NCI-H1436 treated with DMSO at 0.1 percent for 48 hours (cell line): Measurements from ENCODE around the gene CLEC16A.

ENCODE experiments used
- DNase-seq: peaks from one replicate; lab custom pipeline; 2025; lab: John Stamatoyannopoulos, UW

CLEC16A gene

GRCh38 chr16:11038777-11039176 lies 94.4 kb downstream of the CLEC16A start:
- no peak for DNase-seq

- no peak for DNase-seq
Observed at GRCh38 chr16:11039726-11040125, 95.4 kb downstream of the CLEC16A start.

- no peak for DNase-seq
Observed at GRCh38 chr16:11042191-11042590, 97.8 kb downstream of the CLEC16A start.

- no peak for DNase-seq
Observed at GRCh38 chr16:11045441-11045840, 101.1 kb downstream of the CLEC16A start.

- no peak for DNase-seq
Observed at GRCh38 chr16:11045846-11046245, 101.5 kb downstream of the CLEC16A start.

GRCh38 chr16:11046382-11046931 lies 102.1 kb downstream of the CLEC16A start:
- no peak for DNase-seq

GRCh38 chr16:11047057-11047456 lies 102.7 kb downstream of the CLEC16A start:
- no peak for DNase-seq

- DNase-seq: no peak
Observed at GRCh38 chr16:11047939-11048800, 103.8 kb downstream of the CLEC16A start.

GRCh38 chr16:11049396-11050059 lies 105.2 kb downstream of the CLEC16A start:
- DNase-seq: no peak

GRCh38 chr16:11050536-11050935 lies 106.2 kb downstream of the CLEC16A start:
- DNase-seq: no peak

- no peak for DNase-seq
Observed at GRCh38 chr16:11050944-11051343, 106.6 kb downstream of the CLEC16A start.

- DNase-seq: no peak
Observed at GRCh38 chr16:11051430-11051829, 107.1 kb downstream of the CLEC16A start.

GRCh38 chr16:11051879-11052808 lies 107.8 kb downstream of the CLEC16A start:
- DNase-seq: no peak

- DNase-seq: no peak
Observed at GRCh38 chr16:11053916-11054460, 109.6 kb downstream of the CLEC16A start.

GRCh38 chr16:11056090-11056992 lies 112.0 kb downstream of the CLEC16A start:
- no peak for DNase-seq

- no peak for DNase-seq
Observed at GRCh38 chr16:11056993-11057649, 112.8 kb downstream of the CLEC16A start.

GRCh38 chr16:11057711-11058345 lies 113.5 kb downstream of the CLEC16A start:
- DNase-seq: no peak

- DNase-seq: no peak
Observed at GRCh38 chr16:11058832-11059231, 114.5 kb downstream of the CLEC16A start.

- no peak for DNase-seq
Observed at GRCh38 chr16:11059588-11059987, 115.2 kb downstream of the CLEC16A start.

- no peak for DNase-seq
Observed at GRCh38 chr16:11060364-11060763, 116.0 kb downstream of the CLEC16A start.
